WI38 (cell line): ENCODE results near the gene AIMP1.

Experiments
- H3K4me3 ChIP-seq: 2 replicates; pipeline ENCODE4 v1.5.1; 2011; ENCODE audit warnings: low read depth, mild to moderate bottlenecking, control low read depth, low read length
- TF ChIP-seq, protein P1 (sequence below): IDR thresholded peaks from 2 replicates; pipeline ENCODE4 v1.5.1; 2012; ENCODE audit warnings: low read depth, mild to moderate bottlenecking, control low read depth, low read length

Gene AIMP1

DNA sequence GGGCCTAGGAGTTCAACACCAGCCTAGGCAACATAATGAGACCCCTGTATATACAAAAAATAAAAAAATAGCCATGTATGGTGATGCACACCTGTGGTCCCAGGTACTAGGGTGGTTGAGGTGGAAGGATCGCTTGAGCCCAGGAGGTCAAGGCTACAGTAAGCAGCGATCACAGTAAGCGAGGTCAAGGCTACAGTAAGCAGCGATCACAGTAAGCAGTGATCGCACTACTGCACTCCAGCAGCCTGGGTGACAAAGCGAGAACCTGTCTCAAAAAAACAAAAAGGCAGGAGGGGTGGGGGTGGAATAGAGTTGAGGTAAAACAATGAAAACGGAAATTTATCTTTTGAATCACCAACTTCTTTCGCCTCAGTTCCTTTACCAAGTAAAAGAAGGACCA lies 29.7 kb upstream of the AIMP1 start:
- no peak overlapping the region for H3K4me3 ChIP-seq
- TF ChIP-seq, protein P1, sequence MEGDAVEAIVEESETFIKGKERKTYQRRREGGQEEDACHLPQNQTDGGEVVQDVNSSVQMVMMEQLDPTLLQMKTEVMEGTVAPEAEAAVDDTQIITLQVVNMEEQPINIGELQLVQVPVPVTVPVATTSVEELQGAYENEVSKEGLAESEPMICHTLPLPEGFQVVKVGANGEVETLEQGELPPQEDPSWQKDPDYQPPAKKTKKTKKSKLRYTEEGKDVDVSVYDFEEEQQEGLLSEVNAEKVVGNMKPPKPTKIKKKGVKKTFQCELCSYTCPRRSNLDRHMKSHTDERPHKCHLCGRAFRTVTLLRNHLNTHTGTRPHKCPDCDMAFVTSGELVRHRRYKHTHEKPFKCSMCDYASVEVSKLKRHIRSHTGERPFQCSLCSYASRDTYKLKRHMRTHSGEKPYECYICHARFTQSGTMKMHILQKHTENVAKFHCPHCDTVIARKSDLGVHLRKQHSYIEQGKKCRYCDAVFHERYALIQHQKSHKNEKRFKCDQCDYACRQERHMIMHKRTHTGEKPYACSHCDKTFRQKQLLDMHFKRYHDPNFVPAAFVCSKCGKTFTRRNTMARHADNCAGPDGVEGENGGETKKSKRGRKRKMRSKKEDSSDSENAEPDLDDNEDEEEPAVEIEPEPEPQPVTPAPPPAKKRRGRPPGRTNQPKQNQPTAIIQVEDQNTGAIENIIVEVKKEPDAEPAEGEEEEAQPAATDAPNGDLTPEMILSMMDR = no peak

DNA sequence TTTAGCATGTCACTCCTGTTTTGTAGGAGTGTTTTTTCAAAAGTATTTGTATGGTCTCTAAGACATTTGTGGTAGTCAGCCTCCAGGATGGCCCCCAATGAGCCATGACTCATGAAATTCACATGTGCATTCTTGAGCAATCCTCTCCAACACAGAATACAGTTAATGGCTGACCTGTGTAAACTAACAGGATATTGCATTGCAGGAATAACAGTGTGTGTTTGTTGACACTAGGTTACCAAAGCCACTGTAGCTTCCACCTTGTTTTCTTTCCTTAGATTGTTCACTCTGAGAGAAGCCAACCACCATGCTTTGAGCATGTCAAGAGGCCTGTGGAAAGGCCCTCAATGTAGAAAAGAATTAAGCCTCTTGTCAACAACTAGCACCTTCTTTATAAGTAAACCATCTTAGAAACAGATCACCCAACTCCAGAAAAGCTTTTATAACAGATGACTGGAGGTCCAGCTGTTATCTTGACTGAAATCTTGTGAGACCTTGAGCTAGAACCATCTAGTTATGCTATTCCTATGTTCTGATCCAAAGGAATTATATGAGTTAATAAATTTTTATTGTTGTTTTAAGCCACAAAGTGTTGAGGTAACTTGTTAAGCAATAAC lies 28.9 kb upstream of the AIMP1 start:
- TF ChIP-seq, protein P1 = no peak

DNA sequence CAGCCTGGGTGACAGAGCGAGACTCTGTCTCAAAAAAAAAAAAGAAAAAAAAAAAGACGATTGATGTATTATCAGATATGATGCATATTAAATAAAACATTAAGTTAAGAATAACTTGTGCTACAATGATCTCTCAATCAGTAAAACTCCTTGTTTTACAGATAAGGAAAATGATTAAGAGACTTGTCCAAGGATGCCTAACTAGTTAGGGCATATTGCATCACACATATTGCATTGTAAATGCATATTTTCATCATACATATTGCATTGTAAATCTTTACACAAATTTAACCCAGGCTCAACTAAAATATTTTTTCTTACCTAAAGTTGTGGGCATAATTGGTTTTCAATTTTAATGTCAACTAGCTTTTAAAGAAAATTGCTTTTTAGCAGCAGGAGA lies 26.6 kb upstream of the AIMP1 start:
- no peak overlapping the region for H3K4me3 ChIP-seq

More for the DNA sequence above, 28.9 kb upstream of the AIMP1 start:
- no peak overlapping the region for H3K4me3 ChIP-seq

DNA sequence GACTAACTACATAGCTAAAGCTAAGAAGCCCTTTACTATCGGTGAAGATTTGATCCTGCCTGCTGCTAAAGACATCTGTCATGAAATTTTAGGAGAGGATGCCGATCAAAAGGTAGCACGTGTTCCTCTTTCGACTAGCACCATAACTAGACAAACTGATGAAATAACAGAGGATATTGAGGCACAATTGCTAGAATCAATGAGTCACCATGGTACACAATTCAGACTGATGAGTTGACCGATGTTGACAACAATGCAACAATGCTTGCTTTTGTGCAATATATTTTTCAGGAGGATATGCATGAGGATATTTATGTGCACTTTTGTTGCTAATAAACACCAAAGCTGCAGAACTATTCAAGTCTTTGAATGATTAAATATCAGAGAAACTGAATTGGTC lies 24.7 kb upstream of the AIMP1 start:
- no peak overlapping the region for H3K4me3 ChIP-seq
- TF ChIP-seq, protein P1 = no peak

More for the DNA sequence above, 26.6 kb upstream of the AIMP1 start:
- TF ChIP-seq, protein P1 = no peak

DNA sequence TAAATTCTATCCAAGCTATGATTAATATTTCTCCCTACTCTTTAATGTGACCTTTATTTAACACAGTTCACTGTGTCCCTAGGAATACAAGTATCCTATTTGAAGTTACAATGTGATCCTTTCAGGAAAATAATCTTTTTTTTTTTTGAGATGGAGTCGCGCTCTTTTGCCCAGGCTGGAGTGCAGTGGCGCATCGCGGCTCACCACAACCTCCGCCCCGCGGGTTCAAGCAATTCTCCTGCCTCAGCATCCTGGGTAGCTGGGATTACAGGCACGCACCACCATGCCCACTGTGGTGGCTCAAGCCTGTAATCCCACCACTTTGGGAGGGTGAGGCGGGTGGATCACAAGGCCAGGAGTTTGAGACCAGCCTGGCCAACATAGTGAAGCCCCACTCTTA lies 22.3 kb upstream of the AIMP1 start:
- TF ChIP-seq, protein P1 = no peak
- H3K4me3 ChIP-seq = no peak overlapping the region

DNA sequence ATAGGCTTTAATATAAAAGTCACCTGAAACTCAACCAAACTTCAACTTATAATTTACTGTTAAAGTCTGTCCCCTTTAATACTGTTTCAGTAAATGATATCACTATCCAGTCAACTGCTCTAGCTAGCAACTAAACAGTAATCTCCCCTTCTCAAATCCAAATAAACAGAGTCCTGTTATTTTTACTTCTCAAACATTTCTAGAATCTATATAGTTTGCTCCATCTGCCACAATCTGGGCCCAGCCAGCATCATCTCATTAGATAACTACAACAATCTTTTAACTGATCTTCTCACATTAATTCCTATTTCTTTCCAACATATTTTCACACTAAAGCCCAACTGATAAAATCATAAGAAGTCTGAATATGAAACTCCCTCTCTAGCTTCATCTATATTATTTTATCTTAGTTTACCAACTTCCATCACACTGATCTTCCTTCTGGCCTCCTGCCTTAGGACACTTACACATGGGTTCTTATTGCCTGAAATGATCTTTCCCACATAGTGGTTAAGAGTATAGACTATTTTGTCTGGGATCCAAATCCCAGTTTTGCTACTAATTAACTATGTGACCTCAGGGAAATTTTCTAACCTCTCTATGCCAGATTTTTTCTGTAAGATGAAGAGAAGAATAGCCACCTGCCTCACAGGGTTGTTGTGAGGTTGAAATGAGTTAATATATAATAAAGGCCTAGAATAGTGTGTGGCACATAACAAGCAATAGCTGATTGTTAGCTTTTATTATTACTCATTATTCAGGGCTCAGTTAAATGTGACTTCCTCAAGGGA lies 18.9 kb upstream of the AIMP1 start:
- TF ChIP-seq, protein P1 = no peak
- H3K4me3 ChIP-seq = no peak overlapping the region

DNA sequence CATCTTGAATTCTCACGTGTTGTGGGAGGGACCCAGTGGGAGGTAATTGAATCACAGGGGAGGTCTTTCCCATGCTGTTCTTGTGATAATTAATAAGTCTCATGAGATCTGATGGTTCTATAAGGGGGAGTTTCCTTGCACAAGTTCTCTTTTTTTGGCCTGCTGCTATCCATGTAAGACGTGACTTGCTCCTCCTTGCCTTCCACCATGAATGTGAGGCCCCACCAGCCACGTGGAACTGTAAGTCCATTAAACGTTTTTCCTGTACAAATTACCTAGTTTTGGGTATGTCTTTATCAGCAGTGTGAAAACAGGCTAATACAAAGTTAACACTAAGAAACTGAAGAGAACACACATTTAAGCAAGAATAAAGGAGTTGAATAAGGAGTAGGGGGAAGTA lies 16.4 kb upstream of the AIMP1 start:
- TF ChIP-seq, protein P1 = no peak
- H3K4me3 ChIP-seq = no peak overlapping the region
